ENCODE data around the gene CCDC149. TPM values are rescaled to one million over a fixed set of nuclear protein-coding genes. Genes with fewer than 3 reads are reported as not detected.

The CCDC149 gene
- total and polyA plus RNA-seq, 4 donors = 10.6 to 43.4 (median 23.5) TPM

DNA sequence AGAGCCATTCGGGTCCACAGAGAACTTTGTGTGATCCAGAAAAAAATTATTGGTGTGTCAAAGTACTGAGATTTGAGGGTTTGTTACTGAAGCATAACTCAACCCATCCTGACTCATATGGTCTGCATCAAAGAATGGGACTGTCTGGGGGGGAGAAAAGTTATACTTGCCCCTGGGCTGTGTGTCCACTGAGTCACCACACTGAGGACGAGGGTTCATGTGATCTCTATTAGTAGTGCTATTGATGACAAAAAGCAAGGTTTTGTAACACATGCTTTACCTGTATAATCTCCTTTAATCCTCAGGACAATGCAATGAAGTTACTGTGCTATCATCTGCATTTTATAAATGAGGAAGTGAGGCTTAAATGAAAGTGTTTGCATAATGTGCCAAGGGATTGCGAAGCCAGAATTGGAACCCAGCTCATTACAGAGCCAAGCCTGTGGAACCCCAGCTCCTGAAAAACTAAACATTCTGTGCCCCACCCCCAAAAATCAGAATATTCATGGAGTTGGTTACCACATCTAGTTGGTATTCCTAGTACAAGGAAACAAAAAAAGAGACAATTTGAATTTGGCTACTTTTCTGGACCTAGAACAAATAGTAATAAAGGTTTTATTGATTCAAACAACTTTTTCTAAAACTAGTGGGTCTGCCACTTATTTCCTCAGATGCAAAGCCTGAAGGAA, 31.2 kb downstream of the CCDC149 start:
- H3K9me3 ChIP-seq (ENCODE audit: control insufficient read depth, low read length) = no peaks in the 10 kb centered on the region
- intact Hi-C loops (cut with DNase I) = no loop called here
- ATAC-seq (ENCODE audit: low FRiP score) (no peak), DNase-seq (no peak)
- 83 to 84% methylated on average over 3 of the region's 3 CpGs for WGBS, 2 donors
- peaks cover 0 to 1% of the 10 kb centered on the region in 2 donors for H3K36me3 ChIP-seq (ENCODE audit: control insufficient read depth in 1 of 2, insufficient read depth in 2 of 2, low read length in 1 of 2)
- peaks cover 0 to 2% of the 10 kb centered on the region in 2 donors for H3K4me1 ChIP-seq (ENCODE audit: control insufficient read depth in 1 of 2, insufficient read depth in 2 of 2, low read length in 2 of 2)
- H3K27me3 ChIP-seq (ENCODE audit: control insufficient read depth in 1 of 2, insufficient read depth in 2 of 2, low read length in 1 of 2) = no peaks in the 10 kb centered on the region
- no peak overlapping the region for H3K4me3 ChIP-seq (ENCODE audit: low read length in 2 of 2)
- no peak overlapping the region for H3K27ac ChIP-seq (ENCODE audit: low read depth in 1 of 2, low read length in 2 of 2)

GRCh38 chr4:24880186-24880585, 32.7 kb downstream of the CCDC149 start:
- Histone ChIP-seq H3K27ac (ENCODE audit: low read depth in 1 of 2, low read length in 2 of 2) (no peak overlapping the region), H3K27me3 (ENCODE audit: control insufficient read depth in 1 of 2, insufficient read depth in 2 of 2, low read length in 1 of 2) (no peaks in the 10 kb centered on the region), H3K4me1 (ENCODE audit: control insufficient read depth in 1 of 2, insufficient read depth in 2 of 2, low read length in 2 of 2) (peaks cover 0 to 2% of the 10 kb centered on the region in 2 donors), H3K36me3 (ENCODE audit: control insufficient read depth in 1 of 2, insufficient read depth in 2 of 2, low read length in 1 of 2) (peaks cover 2 to 6% of the 10 kb centered on the region in 2 donors), H3K9me3 (ENCODE audit: control insufficient read depth, low read length) (no peaks in the 10 kb centered on the region), H3K4me3 (ENCODE audit: low read length in 2 of 2) (no peak overlapping the region)
- WGBS, 2 donors = 96 to 97% methylated on average over 8 of the region's 8 CpGs
- DNase-seq (no peak), ATAC-seq (ENCODE audit: low FRiP score) (no peak)
- intact Hi-C loops (cut with DNase I) = no loop called here

GRCh38 chr4:24878636-24879016, 34.2 kb downstream of the CCDC149 start:
- Histone ChIP-seq H3K27me3 (ENCODE audit: control insufficient read depth in 1 of 2, insufficient read depth in 2 of 2, low read length in 1 of 2) (no peaks in the 10 kb centered on the region), H3K27ac (ENCODE audit: low read depth in 1 of 2, low read length in 2 of 2) (peak overlapping the region in 1 of 2 donors; percentile 33), H3K36me3 (ENCODE audit: control insufficient read depth in 1 of 2, insufficient read depth in 2 of 2, low read length in 1 of 2) (peaks cover 2 to 6% of the 10 kb centered on the region in 2 donors), H3K9me3 (ENCODE audit: control insufficient read depth, low read length) (no peaks in the 10 kb centered on the region), H3K4me1 (ENCODE audit: control insufficient read depth in 1 of 2, insufficient read depth in 2 of 2, low read length in 2 of 2) (peaks cover 0 to 2% of the 10 kb centered on the region in 2 donors), H3K4me3 (ENCODE audit: low read length in 2 of 2) (no peak overlapping the region)
- no peak for DNase-seq
- WGBS, 2 donors = 83 to 90% methylated on average over 8 of the region's 8 CpGs
- intact Hi-C loops (cut with DNase I) = no loop called here
- ATAC-seq (ENCODE audit: low FRiP score) = no peak

DNA sequence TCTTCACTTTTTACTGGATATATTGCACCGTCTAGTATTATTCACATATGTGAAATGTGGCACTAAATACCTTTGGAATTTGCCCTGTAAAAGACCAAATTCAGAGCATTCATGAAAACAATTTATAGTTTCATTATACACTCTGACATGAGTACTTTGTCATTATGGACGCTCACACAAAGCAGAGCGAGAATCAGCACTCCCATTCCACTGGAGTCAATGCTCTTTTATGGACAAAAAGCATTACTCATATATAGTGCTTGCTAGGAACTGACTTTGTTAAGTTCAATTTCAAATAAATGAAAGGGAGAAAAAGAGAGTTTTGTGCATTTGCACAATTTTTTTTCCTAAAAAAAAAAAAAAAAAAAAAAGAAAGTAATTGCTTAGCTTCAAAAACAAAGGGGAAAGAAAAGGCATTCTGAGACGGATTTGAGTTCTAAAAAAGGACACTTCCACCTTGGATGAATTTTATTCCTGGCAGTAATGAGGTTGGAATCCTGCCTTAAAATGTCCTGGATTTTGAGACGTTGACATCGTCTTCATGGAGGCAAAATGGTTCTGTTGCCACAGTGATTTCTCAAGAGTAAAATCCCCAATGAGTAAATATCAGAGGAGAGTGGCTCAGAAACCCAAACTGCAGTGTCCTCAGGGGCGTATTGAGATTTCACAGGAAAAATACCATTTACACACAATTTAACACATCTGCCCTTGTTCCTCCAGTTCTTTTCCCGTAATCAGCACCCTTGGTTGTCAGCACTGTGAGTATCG, 34.8 kb downstream of the CCDC149 start:
- H3K4me3 ChIP-seq (ENCODE audit: low read length in 2 of 2) = no peak overlapping the region
- no peaks in the 10 kb centered on the region for H3K9me3 ChIP-seq (ENCODE audit: control insufficient read depth, low read length)
- WGBS, 2 donors = 37 to 41% methylated on average over 9 of the region's 9 CpGs
- DNase-seq (no peak), ATAC-seq (ENCODE audit: low FRiP score) (peak; percentile 31)
- intact Hi-C loops (cut with DNase I) = no loop called here
- peaks cover 5 to 8% of the 10 kb centered on the region in 2 donors for H3K36me3 ChIP-seq (ENCODE audit: control insufficient read depth in 1 of 2, insufficient read depth in 2 of 2, low read length in 1 of 2)
- H3K4me1 ChIP-seq (ENCODE audit: control insufficient read depth in 1 of 2, insufficient read depth in 2 of 2, low read length in 2 of 2) = peaks cover 0 to 2% of the 10 kb centered on the region in 2 donors
- H3K27ac ChIP-seq (ENCODE audit: low read depth in 1 of 2, low read length in 2 of 2) = peak overlapping the region in 1 of 2 donors; percentile 33
- no peaks in the 10 kb centered on the region for H3K27me3 ChIP-seq (ENCODE audit: control insufficient read depth in 1 of 2, insufficient read depth in 2 of 2, low read length in 1 of 2)

- intact Hi-C loops (cut with DNase I) = no loop called here
- Histone ChIP-seq H3K36me3 (ENCODE audit: control insufficient read depth in 1 of 2, insufficient read depth in 2 of 2, low read length in 1 of 2) (peaks cover 8 to 10% of the 10 kb centered on the region in 2 donors), H3K4me3 (ENCODE audit: low read length in 2 of 2) (no peak overlapping the region), H3K27me3 (ENCODE audit: control insufficient read depth in 1 of 2, insufficient read depth in 2 of 2, low read length in 1 of 2) (no peaks in the 10 kb centered on the region), H3K27ac (ENCODE audit: low read depth in 1 of 2, low read length in 2 of 2) (no peak overlapping the region), H3K4me1 (ENCODE audit: control insufficient read depth in 1 of 2, insufficient read depth in 2 of 2, low read length in 2 of 2) (peaks cover 0 to 2% of the 10 kb centered on the region in 2 donors), H3K9me3 (ENCODE audit: control insufficient read depth, low read length) (no peaks in the 10 kb centered on the region)
- WGBS, 2 donors = 82 to 91% methylated on average over 6 of the region's 6 CpGs
- DNase-seq = no peak
- no peak for ATAC-seq (ENCODE audit: low FRiP score)
Measured at GRCh38 chr4:24876431-24876830, 36.4 kb downstream of the CCDC149 start.

- peak; percentile 33 for ATAC-seq (ENCODE audit: low FRiP score)
- no peak overlapping the region for H3K4me3 ChIP-seq (ENCODE audit: low read length in 2 of 2)
- H3K27ac ChIP-seq (ENCODE audit: low read depth in 1 of 2, low read length in 2 of 2) = no peak overlapping the region
- DNase-seq = no peak
- intact Hi-C loops (cut with DNase I) = no loop called here
- H3K4me1 ChIP-seq (ENCODE audit: control insufficient read depth in 1 of 2, insufficient read depth in 2 of 2, low read length in 2 of 2) = no peaks in the 10 kb centered on the region
- peaks cover 8 to 10% of the 10 kb centered on the region in 2 donors for H3K36me3 ChIP-seq (ENCODE audit: control insufficient read depth in 1 of 2, insufficient read depth in 2 of 2, low read length in 1 of 2)
- no peaks in the 10 kb centered on the region for H3K27me3 ChIP-seq (ENCODE audit: control insufficient read depth in 1 of 2, insufficient read depth in 2 of 2, low read length in 1 of 2)
- WGBS, 2 donors = 86 to 89% methylated on average over 2 of the region's 2 CpGs
- no peaks in the 10 kb centered on the region for H3K9me3 ChIP-seq (ENCODE audit: control insufficient read depth, low read length)
Measured at GRCh38 chr4:24872720-24873119, 40.1 kb downstream of the CCDC149 start.

- Histone ChIP-seq H3K4me1 (ENCODE audit: control insufficient read depth in 1 of 2, insufficient read depth in 2 of 2, low read length in 2 of 2) (no peaks in the 10 kb centered on the region), H3K27ac (ENCODE audit: low read depth in 1 of 2, low read length in 2 of 2) (no peak overlapping the region), H3K4me3 (ENCODE audit: low read length in 2 of 2) (no peak overlapping the region), H3K9me3 (ENCODE audit: control insufficient read depth, low read length) (no peaks in the 10 kb centered on the region), H3K36me3 (ENCODE audit: control insufficient read depth in 1 of 2, insufficient read depth in 2 of 2, low read length in 1 of 2) (peaks cover 5 to 8% of the 10 kb centered on the region in 2 donors), H3K27me3 (ENCODE audit: control insufficient read depth in 1 of 2, insufficient read depth in 2 of 2, low read length in 1 of 2) (no peaks in the 10 kb centered on the region)
- WGBS, 2 donors = 58 to 59% methylated on average over 3 of the region's 3 CpGs
- DNase-seq (no peak), ATAC-seq (ENCODE audit: low FRiP score) (no peak)
- intact Hi-C loops (cut with DNase I) = no loop called here
Measured at GRCh38 chr4:24871210-24871609, 41.6 kb downstream of the CCDC149 start.

GRCh38 chr4:24867766-24868296, 45.0 kb downstream of the CCDC149 start:
- Histone ChIP-seq H3K36me3 (ENCODE audit: control insufficient read depth in 1 of 2, insufficient read depth in 2 of 2, low read length in 1 of 2) (peaks cover 3 to 6% of the 10 kb centered on the region in 2 donors), H3K4me3 (ENCODE audit: low read length in 2 of 2) (no peak overlapping the region), H3K27me3 (ENCODE audit: control insufficient read depth in 1 of 2, insufficient read depth in 2 of 2, low read length in 1 of 2) (no peaks in the 10 kb centered on the region), H3K4me1 (ENCODE audit: control insufficient read depth in 1 of 2, insufficient read depth in 2 of 2, low read length in 2 of 2) (no peaks in the 10 kb centered on the region), H3K9me3 (ENCODE audit: control insufficient read depth, low read length) (peaks cover 3% of the 10 kb centered on the region), H3K27ac (ENCODE audit: low read depth in 1 of 2, low read length in 2 of 2) (no peak overlapping the region)
- ATAC-seq (ENCODE audit: low FRiP score) (no peak), DNase-seq (no peak)
- intact Hi-C loops (cut with DNase I) = no loop called here
- WGBS, 2 donors = 94 to 95% methylated on average over 9 of the region's 9 CpGs

All from aorta (tissue), 5 donors.